RKO (cell line): ENCODE results near the gene STOX2.

ENCODE experiments used
- DNase-seq: peaks from one replicate; pipeline ENCODE4 v3.0.0-alpha.2; 2016; ENCODE audit warnings: low spot score

The STOX2 gene

GRCh38 chr4:183897193-183897592, 7.9 kb upstream of the STOX2 start:
- DNase-seq = no peak

- DNase-seq = no peak
Measured at GRCh38 chr4:183898456-183898855, 6.7 kb upstream of the STOX2 start.

GRCh38 chr4:183903021-183903760, 1.9 kb upstream of the STOX2 start:
- no peak for DNase-seq

- DNase-seq = no peak
Measured at GRCh38 chr4:183905593-183906488, 734 bp downstream of the STOX2 start.

GRCh38 chr4:183906489-183906738, 1.3 kb downstream of the STOX2 start:
- DNase-seq = no peak

GRCh38 chr4:183906739-183907651, 1.9 kb downstream of the STOX2 start:
- DNase-seq = no peak

- DNase-seq = no peak
Measured at GRCh38 chr4:183907871-183908683, 3.0 kb downstream of the STOX2 start.

GRCh38 chr4:183909187-183909586, 4.1 kb downstream of the STOX2 start:
- no peak for DNase-seq

GRCh38 chr4:183909801-183910200, 4.7 kb downstream of the STOX2 start:
- DNase-seq = no peak

- DNase-seq = peak; percentile 26
Measured at GRCh38 chr4:183912585-183912984, 7.5 kb downstream of the STOX2 start.

GRCh38 chr4:183915976-183916375, 10.9 kb downstream of the STOX2 start:
- no peak for DNase-seq

- DNase-seq = no peak
Measured at GRCh38 chr4:183918696-183919095, 13.6 kb downstream of the STOX2 start.

- DNase-seq = no peak
Measured at GRCh38 chr4:183919141-183919540, 14.0 kb downstream of the STOX2 start.

- no peak for DNase-seq
Measured at GRCh38 chr4:183920512-183920911, 15.4 kb downstream of the STOX2 start.

- no peak for DNase-seq
Measured at GRCh38 chr4:183921335-183921734, 16.2 kb downstream of the STOX2 start.

- DNase-seq = no peak
Measured at GRCh38 chr4:183924362-183925044, 19.4 kb downstream of the STOX2 start.

GRCh38 chr4:183926950-183927349, 21.8 kb downstream of the STOX2 start:
- DNase-seq = no peak

- no peak for DNase-seq
Measured at GRCh38 chr4:183932576-183932975, 27.5 kb downstream of the STOX2 start.

- DNase-seq = no peak
Measured at GRCh38 chr4:183934761-183935160, 29.7 kb downstream of the STOX2 start.

GRCh38 chr4:183935355-183936005, 30.4 kb downstream of the STOX2 start:
- DNase-seq = no peak

- no peak for DNase-seq
Measured at GRCh38 chr4:183936047-183936446, 30.9 kb downstream of the STOX2 start.
